HL-60 (cell line): ENCODE data around the gene TMEM108.

Source experiments
- GABPA ChIP-seq: IDR thresholded peaks from 2 replicates; pipeline ENCODE4 v1.6.1; 2012; ENCODE audit warnings: low read depth
- POLR2AphosphoS5 ChIP-seq: IDR thresholded peaks from 2 replicates; pipeline ENCODE4 v1.6.1; 2012; ENCODE audit warnings: low read depth
- SPI1 ChIP-seq: IDR thresholded peaks from 2 replicates; pipeline ENCODE4 v1.6.1; 2012; ENCODE audit warnings: low read depth, mild to moderate bottlenecking, borderline replicate concordance
- TF ChIP-seq, protein P1 (sequence below): IDR thresholded peaks from one replicate; pipeline ENCODE4 v1.5.1; 2011; ENCODE audit warnings: low read length, control low read depth, inconsistent platforms; ENCODE audit not compliant: insufficient read depth
- TF ChIP-seq, protein P2 (sequence below): IDR thresholded peaks from 2 replicates; pipeline ENCODE4 v1.6.1; 2012; ENCODE audit warnings: low read depth; ENCODE audit not compliant: insufficient replicate concordance

DNA sequence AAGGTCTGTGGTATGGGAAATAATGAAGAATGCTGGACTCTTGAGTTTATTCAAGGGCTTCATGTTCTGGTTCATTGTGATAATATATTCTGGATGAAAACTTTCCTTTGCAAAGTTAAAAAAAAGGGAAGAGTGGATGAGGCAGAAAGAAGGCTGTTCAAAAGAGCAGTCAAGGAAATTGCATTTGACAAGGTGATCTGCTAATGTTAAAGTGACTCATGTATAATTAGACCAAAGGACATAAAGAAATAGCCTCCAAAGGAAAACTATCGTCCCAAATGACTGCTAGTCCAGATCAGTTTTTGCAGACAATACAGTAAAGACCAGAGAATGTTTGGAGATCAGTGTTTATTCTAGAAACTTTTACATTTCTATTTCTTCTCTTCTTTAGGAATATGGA, 9.8 kb downstream of the TMEM108 start:
- TF ChIP-seq POLR2AphosphoS5 (no peak), SPI1 (no peak), GABPA (no peak)
- TF ChIP-seq, protein P1, sequence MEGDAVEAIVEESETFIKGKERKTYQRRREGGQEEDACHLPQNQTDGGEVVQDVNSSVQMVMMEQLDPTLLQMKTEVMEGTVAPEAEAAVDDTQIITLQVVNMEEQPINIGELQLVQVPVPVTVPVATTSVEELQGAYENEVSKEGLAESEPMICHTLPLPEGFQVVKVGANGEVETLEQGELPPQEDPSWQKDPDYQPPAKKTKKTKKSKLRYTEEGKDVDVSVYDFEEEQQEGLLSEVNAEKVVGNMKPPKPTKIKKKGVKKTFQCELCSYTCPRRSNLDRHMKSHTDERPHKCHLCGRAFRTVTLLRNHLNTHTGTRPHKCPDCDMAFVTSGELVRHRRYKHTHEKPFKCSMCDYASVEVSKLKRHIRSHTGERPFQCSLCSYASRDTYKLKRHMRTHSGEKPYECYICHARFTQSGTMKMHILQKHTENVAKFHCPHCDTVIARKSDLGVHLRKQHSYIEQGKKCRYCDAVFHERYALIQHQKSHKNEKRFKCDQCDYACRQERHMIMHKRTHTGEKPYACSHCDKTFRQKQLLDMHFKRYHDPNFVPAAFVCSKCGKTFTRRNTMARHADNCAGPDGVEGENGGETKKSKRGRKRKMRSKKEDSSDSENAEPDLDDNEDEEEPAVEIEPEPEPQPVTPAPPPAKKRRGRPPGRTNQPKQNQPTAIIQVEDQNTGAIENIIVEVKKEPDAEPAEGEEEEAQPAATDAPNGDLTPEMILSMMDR: no peak
- TF ChIP-seq, protein P2, sequence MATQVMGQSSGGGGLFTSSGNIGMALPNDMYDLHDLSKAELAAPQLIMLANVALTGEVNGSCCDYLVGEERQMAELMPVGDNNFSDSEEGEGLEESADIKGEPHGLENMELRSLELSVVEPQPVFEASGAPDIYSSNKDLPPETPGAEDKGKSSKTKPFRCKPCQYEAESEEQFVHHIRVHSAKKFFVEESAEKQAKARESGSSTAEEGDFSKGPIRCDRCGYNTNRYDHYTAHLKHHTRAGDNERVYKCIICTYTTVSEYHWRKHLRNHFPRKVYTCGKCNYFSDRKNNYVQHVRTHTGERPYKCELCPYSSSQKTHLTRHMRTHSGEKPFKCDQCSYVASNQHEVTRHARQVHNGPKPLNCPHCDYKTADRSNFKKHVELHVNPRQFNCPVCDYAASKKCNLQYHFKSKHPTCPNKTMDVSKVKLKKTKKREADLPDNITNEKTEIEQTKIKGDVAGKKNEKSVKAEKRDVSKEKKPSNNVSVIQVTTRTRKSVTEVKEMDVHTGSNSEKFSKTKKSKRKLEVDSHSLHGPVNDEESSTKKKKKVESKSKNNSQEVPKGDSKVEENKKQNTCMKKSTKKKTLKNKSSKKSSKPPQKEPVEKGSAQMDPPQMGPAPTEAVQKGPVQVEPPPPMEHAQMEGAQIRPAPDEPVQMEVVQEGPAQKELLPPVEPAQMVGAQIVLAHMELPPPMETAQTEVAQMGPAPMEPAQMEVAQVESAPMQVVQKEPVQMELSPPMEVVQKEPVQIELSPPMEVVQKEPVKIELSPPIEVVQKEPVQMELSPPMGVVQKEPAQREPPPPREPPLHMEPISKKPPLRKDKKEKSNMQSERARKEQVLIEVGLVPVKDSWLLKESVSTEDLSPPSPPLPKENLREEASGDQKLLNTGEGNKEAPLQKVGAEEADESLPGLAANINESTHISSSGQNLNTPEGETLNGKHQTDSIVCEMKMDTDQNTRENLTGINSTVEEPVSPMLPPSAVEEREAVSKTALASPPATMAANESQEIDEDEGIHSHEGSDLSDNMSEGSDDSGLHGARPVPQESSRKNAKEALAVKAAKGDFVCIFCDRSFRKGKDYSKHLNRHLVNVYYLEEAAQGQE: no peak
